GM12891 (cell line): ENCODE data around the gene CDH4.

Source experiments
- DNase-seq: peaks from one replicate; pipeline ENCODE4 v3.0.0; 2011; ENCODE audit warnings: low spot score; ENCODE audit not compliant: insufficient read length
- FAIRE-seq: peaks from 2 replicates; lab custom pipeline; 2011; peaks lifted over from hg19 to GRCh38; lab: Jason Lieb, UNC
- PAX5 ChIP-seq: IDR thresholded peaks from 2 replicates; pipeline ENCODE4 v1.6.1; 2011; ENCODE audit warnings: low read length, moderate library complexity, mild to moderate bottlenecking; ENCODE audit not compliant: insufficient read depth, severe bottlenecking
- POLR2A ChIP-seq: IDR thresholded peaks from 2 replicates; pipeline ENCODE4 v1.6.1; 2011; ENCODE audit warnings: low read depth, low read length, control low read depth
- POLR2AphosphoS5 ChIP-seq: IDR thresholded peaks from 2 replicates; pipeline ENCODE4 v1.6.1; 2011; ENCODE audit warnings: low read depth, low read length, control low read depth
- POU2F2 ChIP-seq: IDR thresholded peaks from 2 replicates; pipeline ENCODE4 v1.6.1; 2011; ENCODE audit warnings: low read depth, mild to moderate bottlenecking, control low read depth, low read length, moderate library complexity
- SPI1 ChIP-seq: IDR thresholded peaks from 2 replicates; pipeline ENCODE4 v1.6.1; 2011; ENCODE audit warnings: low read depth, low read length, control low read depth
- TAF1 ChIP-seq: IDR thresholded peaks from 2 replicates; pipeline ENCODE4 v1.6.1; 2011; ENCODE audit warnings: low read depth, low read length, control low read depth

The CDH4 gene

DNA sequence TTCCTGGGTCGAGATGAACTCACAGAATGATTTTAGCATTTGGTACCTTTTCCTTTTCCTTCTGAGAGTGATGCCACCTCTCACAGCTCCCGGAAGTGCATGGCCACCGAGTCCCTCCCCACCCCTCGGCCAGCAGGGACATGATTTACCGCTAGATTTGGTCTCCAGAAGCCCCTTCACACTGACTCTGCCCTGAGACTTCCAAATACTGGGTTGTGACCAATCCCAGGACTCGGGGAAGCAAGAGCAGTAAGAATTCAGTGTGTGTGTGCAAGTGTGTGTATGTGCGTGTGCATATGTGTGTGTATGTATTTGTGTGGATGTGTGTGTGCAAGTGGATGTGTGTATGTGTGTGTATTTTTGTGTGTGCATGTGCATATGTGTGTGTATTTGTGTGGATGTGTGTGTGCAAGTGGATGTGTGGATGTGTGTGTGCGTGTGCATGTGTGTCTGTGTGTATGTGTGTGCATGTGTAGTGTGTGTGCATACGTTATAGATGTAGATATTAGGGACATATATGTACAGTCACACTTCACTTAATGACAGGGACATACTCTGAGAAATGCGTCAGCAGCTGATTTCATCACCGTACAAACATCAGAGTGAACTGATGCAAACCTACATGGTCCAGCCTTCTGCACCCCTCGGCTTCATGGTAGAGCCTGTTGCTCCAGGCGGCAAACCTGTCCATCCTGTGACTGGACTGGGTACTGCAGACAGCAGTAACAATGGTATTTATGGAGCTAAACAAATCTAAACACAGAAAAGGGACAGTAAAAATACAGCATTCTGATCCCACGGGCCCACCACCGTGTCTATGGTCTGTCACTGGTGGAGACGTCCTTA is 439.2 kb downstream of the CDH4 start:
- TF ChIP-seq SPI1 = no peak
- DNase-seq = no peak
- FAIRE-seq = no peak

DNA sequence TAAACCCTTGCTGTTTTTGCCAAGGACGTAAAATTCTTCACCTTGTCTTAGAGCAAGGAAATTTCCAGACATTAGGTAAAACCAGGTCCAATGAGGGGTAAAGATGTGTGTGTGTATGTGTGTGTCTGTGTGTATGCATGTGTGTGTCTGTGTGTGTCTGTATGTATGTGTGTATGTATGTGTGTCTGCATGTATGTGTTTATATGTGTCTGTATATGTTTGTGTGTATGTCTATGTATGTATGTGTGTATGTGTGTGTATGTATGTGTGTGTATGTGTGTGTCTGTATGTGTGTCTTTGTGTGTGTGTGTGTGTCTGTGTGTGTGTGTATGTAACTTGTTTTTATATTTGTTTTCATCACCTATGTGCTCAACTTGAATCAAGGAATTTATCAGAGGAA is 439.9 kb downstream of the CDH4 start:
- no peak for TF ChIP-seq TAF1
- no peak for TF ChIP-seq SPI1
- TF ChIP-seq POU2F2 = no peak
- no peak for TF ChIP-seq POLR2A
- no peak for TF ChIP-seq POLR2AphosphoS5
- TF ChIP-seq PAX5 = no peak
- FAIRE-seq = no peak

DNA sequence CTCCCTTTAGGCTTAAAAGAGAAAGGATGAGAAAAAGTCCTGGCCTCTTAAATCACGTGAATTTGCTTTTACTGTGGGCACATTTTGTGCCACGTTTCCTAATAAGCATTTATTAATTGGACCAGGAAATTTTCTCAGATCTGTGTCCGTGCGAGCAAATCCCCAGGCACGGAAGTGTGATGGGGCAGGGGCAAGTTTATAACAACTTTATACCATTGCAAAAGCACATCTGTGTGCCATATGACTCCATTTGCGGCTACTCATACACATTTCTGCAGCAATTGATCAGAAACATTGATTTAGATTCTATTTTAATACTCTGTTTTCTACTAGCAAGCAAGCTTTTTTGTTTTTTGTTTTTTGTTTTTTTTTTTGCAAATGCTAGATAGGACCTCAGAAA is 440.4 kb downstream of the CDH4 start:
- TF ChIP-seq POU2F2 (no peak), TAF1 (no peak), SPI1 (no peak), PAX5 (no peak), POLR2AphosphoS5 (no peak), POLR2A (no peak)
- FAIRE-seq = no peak
- no peak for DNase-seq

More for the DNA sequence above, 439.9 kb downstream of the CDH4 start:
- no peak for DNase-seq

DNA sequence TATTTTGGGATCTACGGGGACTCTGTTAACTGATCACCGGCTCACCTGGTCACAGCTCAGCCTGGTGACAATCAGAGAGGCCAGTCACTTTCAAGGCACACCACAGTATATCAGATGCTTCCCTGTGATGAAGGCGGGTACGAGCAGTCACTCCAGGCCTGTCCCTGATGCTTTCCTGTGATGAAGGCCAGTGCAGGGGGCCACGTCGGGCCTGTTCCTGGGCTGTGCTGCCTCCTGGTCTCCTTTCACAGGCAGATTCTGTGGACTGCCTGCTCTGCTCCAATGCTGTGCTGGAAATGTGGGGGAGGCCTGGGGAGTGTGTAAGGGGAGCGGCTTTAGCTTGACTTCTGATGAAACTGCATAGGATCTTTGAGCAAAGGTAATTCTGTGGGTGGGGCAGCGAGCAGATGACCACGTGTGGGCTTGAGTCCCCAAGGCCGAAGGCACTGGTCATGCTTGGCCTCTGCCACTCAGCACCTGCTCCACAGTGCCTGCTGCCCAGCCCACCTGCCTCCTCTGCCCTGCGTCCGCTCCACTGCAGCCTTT is 441.1 kb downstream of the CDH4 start:
- FAIRE-seq = no peak
- DNase-seq = no peak
- TF ChIP-seq POU2F2 (no peak), POLR2AphosphoS5 (no peak), SPI1 (no peak), PAX5 (no peak), POLR2A (no peak), TAF1 (no peak)

DNA sequence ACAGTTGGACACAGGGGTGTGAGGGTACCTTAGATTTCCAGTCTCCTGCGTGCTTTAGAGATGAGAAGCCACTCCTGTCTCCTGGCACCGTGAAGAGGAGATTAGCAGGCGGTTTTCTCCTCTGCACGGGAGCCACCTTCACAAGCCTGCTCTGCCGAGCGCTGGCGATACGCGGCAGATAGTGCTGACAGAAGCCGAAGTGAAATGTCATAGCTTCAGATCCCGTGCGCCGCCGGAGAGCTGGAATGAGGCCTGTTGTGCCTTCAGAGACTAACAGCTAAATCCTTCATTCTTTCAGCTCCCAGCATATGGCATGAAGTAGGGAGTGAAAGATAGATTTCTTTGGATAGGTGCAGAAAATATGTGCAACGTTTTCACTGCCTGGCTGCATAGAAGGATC is 442.6 kb downstream of the CDH4 start:
- FAIRE-seq = no peak
- no peak for DNase-seq

DNA sequence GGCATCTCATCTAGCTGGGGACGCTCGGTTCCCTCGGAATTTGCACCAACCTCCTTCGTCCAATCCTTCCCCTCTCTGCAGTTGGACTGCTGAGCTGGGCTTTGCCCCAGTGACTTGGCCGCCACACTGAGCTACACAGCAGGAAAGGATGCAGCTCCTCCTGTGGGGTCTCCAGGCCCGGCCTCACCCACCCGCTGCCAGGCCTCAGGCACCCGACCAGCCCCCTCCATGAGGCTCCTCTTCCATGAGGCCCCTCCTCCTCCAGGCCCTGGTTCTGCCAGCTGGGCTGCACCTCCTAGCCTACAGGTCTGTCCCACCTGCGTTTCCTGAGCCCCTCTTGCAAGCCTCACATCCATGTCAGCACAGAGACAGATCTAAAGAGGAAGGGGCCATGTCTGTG is 443.7 kb downstream of the CDH4 start:
- no peak for DNase-seq
- TF ChIP-seq POLR2A (no peak), POU2F2 (no peak), POLR2AphosphoS5 (no peak), PAX5 (no peak), TAF1 (no peak), SPI1 (no peak)
- no peak for FAIRE-seq

More for the DNA sequence above, 442.6 kb downstream of the CDH4 start:
- TF ChIP-seq SPI1 (no peak), POLR2A (no peak), PAX5 (no peak), TAF1 (no peak), POLR2AphosphoS5 (no peak)

DNA sequence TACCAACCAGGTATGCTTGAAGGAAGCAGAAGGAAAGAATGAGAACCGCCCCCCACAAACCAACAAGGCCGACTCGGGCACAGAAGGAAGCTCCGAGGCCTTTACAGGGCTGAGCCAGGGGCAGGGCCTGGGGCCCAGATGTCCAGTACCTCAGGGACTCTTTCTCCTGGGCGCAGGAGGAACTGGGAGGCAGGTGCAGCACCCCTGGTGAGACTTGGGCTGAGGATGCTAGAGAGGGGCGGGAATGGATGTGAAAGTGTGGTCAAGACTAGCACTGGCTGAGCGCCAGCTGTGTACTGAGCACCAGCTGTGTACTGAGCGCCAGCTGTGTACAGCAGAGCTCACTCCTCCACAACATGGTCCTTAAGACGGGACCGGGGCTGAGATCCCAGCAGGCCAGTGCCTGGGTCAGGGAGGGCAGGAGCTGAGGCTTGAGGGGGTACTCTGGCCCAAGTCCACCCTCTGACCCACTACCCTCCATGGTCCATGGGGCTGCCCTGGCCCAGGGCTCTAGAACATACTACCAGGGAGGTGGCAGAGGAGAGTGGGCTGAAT is 444.2 kb downstream of the CDH4 start:
- DNase-seq (no peak), FAIRE-seq (no peak)
- TF ChIP-seq PAX5 (no peak), POU2F2 (no peak), POLR2AphosphoS5 (no peak), POLR2A (no peak)

DNA sequence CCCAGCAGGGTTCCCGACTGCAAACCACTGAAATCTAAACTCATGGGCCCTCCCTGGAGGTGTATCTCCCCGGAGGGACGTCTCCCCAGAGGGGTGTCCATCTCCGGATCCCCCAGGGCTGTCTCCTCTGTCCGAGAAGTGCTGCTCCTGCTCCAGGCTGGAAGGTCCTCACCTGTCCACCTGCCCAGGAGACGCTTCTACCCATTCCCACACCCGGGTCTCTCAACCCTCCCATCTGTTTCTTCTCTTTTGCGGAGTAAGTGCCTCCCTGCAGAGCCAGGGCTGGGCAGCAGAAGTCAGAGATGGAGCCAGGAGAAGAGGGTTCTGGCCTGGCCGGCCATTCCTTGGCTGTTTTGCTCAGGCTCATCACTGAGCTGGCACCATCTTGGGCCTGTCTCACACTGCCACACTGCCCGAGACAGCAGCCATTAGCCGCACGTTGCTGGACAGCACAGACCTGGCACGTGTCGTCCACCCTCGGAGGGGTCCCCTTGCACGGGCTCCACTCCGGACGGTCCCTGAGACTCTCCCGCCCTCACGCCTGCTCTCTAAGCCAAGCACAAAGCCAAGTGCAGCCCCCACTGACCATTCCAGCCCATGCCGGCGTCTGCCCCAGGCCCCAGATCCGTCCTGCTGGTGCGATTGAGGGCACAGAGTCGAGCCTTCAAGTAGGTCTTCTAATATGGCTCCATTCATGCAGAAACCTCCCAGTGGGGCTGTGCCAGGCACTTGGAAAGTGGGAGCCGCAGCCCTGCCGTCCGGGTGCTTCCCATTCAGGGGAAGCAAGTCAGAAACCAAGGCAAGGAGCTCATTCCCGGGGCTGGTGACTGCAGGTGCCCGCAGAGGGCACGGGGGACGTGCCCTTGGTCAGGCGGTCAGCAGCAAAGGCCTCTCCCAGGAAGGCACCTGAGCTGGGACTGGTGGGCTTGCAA is 445.9 kb downstream of the CDH4 start:
- TF ChIP-seq POLR2AphosphoS5 (no peak), POU2F2 (no peak)
- FAIRE-seq = no peak

More for the DNA sequence above, 445.9 kb downstream of the CDH4 start:
- no peak for DNase-seq
